Hindlimb muscle (tissue), 1 donor: ENCODE measurements around the gene MS4A6A. TPM values are rescaled to one million over a fixed set of nuclear protein-coding genes. Genes with fewer than 3 reads are reported as not detected.
"Not testable (repeated sequence)": the region's sequence is repeated elsewhere in the genome, so short reads cannot be mapped to it uniquely, and the experiment has no call there.

Source experiments
- DNase-seq: peaks from one replicate; pipeline ENCODE4 v3.0.0-alpha.2; 2013
- polyA plus RNA-seq: library from polyadenylated mRNA; unstranded; fragments of 120-200 nt; gene quantifications from one replicate; pipeline ENCODE4 v1.2.1, GENCODE V29; 2013; ENCODE audit not compliant: insufficient read length

Gene MS4A6A
- polyA plus RNA-seq, 1 donor, result 31.4 TPM

DNA sequence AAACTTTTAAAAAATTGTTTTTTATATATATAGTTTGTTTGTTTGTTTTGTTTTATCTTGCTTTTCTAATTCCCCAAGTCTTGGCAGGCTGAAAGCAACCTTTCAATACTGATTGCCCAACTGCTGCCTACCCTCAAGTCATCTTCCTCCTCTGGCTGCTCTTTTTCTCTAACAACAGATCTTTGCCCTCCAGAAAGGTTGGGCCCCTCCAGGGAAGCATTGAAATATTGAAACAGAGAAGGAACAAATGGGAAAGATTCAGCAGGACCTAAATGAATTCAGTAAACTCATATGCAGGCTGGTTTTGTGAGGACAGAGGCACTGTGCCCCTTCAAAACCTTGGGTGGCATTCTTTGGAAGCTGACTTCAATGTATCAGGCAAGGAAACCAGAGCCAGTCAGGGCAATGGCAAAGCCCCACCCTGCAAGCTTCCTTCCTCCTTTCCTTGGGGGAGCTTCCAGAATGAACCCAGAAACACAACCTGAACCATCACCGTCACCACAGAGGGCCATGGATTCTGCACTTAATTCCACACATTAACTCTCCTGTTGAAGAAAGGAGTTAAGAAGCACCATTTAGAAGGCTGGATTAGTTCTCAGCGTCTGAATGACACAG is 815 bp upstream of the MS4A6A start:
- DNase-seq, result no peak

DNA sequence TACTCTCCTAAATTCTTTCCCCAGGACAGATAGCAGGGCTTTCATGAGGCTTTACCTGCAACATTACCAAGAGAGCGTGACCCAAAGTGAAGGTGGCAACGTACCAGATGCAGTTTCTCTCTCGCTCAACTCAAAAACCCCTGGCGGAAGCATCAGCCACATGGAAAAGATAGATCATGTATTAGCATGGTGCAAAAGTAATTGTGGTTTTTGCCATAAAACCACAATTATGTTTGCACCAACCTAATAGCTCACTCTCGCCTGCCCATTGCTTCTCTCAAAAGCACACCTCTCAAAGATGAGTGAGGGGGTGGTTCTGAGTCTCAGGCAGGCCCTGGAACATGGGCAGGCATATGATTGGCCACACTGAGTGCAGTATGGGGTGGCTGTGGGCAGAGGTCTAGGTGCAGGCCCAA is 7.0 kb downstream of the MS4A6A start:
- no peak for DNase-seq

DNA sequence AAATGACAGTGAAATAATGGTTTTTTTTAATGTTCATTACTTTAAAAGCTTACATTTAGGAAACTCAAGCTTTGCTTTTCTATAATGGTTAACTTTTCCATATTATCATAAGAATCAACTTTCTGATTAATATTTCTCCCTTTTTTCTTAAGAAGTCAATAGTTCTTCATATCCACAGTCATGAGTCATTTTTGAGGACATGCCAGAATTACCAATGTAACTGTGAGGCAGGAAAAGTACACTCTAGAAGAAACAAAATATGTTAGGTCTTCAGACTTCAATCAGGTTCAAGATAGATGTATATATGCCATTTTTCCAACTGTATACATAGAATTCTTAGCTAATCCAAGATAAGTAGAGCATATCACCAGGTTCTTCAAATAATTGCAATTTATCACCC is 10.9 kb downstream of the MS4A6A start:
- no peak for DNase-seq

DNA sequence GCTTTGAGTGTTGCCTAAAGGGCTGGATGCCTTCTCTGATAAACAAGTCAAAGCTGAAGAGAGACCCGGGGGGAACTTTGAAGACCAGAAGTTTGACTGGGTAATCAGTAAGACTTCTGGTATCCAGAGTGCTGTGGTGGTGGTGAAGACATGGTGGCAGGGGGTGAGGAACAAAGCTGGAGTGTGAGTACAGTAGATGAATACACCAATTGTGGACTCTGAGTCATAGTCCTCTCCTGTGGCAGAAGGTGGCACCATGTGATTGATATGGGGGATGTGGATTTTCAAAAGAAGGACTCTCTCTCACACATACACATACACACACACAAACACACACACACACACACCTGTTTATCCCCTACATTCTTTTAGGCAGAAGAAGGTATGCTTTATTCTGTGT is 12.3 kb downstream of the MS4A6A start:
- DNase-seq, result no peak

DNA sequence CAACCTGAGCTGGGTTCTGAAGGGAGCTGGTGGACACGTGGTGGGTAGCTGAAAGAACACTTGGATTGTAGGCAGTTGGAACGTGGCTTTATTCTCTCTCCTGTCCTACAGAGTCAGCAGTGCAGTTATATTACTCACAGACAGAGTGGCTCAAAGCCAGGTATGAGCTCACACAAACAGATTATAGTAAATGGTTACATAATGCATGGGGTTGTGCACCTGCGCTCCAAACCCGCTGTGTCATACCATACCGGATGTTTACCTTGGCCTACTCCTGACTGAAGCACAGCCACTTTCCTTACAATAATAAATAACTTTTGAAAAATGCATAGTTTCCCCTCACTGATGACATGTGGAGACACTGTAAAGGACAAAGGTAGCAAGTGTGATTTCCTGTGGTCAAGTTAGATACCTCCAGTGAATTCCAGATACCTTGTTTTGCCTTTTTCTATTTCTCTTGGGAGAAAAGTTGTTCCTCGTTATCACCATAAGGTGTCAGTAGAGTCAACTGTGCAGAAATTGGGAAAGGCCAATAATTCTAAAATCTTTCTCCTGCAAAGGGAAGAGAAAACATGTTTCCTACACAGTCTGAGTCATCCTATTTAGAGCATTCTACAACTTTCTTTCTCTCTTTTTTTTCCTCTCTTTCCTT is 13.5 kb downstream of the MS4A6A start:
- no peak for DNase-seq

DNA sequence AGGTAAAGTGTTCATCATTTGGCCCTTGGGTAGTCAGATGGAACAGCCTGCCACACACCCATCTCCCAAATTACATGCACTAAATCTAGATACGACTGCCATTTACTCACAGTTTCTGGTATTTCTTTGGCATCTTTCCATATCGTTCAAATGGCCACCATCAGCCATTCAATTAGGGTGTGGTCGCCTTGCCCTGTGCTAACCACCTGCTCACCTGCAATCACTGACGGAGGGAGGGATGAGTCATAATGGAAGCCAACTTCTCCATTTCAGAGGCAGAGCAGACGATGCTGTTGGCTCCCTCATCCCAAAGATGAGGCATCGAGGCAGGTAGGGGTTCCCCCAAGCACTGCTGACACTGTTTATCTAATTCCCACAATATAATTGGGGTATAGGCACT is 14.6 kb downstream of the MS4A6A start:
- DNase-seq, result no peak

DNA sequence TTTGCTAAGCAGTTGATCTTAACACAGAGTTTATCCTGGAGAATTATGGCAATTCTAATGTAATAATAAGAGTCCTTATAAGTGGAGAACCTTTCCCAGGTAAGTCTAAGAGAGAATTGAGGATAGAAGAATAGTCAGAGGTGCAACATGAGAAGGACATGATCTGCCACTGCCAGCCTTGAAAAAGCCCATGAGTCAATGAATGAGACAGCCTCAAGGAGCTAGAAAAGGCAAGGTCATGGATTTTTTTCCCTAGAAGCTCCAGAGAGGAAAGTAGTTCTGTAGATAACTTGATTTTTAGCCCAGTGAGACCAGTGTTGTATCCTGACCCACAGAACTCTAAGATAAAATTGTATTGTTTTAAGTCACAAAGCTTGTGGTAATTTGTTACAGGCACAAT is 16.9 kb downstream of the MS4A6A start:
- DNase-seq, result no peak

DNA sequence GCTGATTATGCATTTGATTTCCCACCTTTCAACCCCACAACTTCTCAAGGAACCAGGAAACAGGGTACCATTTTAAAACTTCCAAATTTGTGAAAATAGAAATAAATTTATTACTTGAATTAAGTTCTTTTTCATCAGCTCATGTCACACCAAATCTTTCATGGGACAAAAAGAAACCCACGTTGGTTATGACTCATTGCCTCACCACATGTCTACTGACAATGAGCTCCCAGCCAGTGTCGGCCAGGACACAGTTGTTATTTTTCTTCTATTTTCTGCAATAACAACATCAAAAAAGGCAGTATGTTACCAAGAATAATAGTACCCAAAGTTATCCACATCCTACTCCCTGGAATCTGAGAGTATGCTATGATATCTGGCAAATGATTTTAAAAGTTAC is 17.3 kb downstream of the MS4A6A start:
- DNase-seq, result no peak

DNA sequence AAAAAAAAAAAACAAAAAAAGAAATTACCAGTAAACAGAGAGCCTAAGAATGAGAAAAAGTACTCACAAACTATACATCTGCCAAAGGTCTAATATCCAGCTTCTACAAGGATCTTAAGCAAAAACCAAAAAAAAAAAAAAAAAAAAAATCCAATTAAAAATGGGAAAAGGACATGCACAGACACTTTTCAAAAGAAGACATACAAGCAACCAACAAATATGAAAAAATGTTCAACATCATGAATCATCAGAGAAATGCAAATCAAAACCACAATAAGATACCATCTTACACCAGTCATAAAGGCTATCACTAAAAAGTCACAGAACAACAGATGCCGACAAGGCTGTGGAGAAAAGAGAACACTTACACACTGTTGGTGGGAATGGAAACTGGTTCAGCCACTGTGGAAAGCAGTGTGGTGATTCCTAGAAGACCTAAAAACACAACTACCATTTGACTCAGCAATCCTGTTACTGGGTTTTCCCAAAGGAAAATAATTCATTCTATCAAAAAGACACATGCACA is 18.3 kb downstream of the MS4A6A start:
- no peak for DNase-seq

DNA sequence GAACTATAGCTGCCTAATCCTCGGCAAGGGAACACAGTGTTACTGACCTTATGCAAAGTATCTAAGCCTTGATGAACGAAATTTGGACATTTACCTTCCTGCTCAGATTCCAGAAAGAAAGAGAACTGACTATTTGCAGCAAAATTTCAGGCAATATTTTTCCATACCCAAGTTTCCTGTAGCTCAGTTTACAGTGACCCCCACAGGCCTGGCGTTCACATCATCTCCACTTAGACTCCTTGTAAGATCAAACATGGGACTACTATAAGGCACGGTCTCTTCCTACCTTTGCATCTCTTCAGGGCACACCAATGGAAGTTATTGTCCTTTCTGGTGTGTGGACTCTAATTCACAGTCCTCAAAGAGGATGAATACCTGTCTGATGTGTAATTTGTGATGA is 21.1 kb downstream of the MS4A6A start:
- DNase-seq, result no peak

DNA sequence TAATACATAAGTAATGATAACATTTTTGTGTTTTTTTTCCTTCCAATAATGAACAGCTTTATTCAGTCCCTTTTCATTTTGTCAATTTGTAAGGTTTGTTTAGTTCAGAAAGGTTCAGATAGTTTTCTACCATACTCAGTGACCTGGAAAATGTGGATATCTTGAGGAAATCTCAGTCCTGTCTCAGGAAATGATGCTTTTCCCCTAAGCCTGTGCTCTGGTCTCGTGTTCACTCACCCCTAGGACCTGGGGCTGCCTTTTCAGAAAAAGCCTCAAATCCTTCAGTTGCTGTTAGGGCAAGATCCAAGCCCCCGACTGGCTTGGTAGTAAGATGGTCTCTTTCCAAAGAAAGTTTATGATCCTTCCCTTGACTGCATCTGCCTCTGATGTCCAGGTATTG is 21.8 kb downstream of the MS4A6A start:
- DNase-seq, result no peak

DNA sequence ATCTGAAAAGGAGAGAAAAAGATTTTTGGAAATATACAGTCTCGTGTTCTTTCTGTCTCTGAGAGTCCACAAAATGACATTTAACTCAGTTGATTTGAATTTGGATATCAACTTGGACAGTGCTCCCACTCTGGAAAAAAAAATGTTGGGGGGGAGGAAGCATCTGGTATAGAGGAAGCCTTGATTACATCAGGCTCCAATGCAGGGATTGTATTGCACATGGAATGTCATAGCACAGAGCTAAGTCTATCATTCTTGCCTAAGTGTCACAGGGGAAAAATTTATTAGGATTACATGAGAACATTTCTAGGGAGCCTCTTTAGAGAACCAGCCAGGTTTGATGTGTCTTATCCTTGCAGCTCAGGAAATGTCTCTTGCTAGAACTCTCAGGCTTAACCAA is 23.0 kb downstream of the MS4A6A start:
- DNase-seq, result no peak

DNA sequence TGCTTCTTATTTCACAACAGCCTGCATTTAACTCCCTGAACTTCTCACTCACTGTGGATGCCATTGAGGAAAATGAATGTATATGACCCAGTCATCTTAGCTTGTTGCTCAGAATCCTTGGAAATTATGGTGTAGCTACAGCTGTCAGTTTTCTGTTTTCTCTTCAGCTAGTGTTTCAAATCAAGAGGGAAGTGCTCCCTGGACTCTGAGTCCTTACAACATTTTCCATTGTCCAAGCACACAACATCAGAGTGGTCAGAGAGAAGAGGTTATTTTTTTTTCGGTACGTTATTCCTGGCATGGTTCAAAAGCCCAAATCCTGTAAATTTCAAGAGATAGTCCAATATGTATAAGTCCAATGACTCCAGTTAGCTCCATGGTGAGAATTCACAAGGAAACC is 23.6 kb downstream of the MS4A6A start:
- no peak for DNase-seq

DNA sequence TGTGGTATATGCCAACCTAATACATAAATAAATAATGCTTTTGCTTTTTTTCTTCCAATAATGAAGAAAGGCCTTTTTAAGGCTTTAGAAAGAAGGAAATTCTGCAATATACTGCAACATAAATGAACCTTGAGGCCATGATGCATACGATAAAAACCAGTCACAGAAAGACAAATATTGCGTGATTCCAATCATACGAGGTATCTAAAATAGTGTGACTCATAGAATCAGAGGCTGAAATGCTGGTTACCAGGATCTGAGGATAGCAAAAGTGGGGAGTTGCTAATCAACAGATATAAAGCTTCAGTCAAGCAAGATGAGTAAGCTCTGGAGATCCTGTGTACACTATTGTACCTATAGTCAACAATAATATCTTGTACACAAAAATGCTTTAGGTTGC is 24.2 kb downstream of the MS4A6A start:
- no peak for DNase-seq

DNA sequence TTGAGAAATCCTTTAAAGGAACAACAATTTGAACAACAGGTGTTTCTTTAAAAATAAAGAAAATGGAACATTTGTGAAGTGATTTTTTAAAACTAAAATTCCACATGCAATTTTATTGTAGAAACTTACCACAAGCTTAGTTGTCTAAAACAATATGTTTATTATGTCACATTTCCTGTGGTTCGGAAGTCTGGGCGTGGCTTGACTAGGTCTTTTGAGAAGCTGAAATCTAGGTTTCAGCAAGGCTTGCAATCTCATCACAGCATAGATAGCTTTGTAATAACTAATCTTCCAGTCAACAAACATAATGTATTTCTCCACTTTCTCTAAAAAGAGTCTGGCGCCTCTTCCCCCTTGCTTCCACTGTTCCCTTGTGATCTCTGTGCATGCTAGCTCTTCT is 27.0 kb downstream of the MS4A6A start:
- no peak for DNase-seq

DNA sequence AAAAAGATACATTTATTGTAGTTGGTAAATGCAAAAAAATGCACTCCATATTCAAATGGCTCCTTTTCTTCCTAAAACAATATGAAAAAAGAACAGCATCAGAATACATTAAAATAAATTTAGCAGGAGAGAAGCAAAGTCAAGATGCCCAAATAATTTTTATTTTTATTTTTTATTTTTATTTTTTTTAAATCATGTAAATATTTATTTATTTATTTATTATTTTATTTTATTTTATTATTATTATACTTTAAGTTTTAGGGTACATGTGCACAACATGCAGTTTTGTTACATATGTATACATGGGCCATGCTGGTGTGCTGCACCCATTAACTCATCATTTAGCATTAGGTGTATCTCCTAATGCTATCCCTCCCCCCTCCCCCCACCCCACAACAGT is 30.2 kb downstream of the MS4A6A start:
- not testable (repeated sequence) for DNase-seq

DNA sequence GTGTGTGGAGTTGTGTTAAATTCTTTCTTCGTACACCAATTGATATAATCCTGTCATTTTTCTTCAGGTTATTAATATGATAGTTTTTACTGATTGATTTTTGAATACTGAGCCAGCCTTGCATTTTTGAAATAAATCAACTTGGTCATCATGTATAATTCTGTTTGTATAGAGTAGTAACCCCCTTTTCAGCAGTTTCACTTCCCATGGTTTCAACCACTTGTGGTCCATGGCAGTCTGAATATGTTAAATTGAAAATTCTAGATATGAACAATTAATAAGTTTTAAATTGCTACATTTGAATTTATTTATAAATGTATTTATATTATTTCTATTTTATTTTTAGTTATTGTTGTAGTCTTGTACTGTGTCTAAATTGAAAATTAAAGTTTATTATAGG is 32.6 kb downstream of the MS4A6A start:
- no peak for DNase-seq

DNA sequence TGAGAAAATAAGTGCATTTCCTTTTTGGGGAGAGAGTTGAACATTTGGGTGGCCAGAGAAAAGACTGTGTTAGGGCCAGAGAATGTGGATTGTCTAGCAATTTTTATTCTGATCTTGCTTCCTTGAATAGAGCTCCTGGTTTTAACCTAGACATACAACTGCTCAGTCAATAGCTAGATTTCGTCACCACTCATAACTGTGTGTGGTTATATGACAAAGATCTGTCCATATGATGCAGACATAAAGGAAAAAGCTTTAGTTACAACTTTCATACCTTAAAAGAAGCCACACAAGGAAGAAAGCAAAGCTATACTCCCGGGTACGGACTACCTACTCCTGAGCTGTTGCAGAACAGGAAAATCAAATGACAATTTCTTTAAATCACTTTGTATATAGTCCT is 37.2 kb downstream of the MS4A6A start:
- no peak for DNase-seq

DNA sequence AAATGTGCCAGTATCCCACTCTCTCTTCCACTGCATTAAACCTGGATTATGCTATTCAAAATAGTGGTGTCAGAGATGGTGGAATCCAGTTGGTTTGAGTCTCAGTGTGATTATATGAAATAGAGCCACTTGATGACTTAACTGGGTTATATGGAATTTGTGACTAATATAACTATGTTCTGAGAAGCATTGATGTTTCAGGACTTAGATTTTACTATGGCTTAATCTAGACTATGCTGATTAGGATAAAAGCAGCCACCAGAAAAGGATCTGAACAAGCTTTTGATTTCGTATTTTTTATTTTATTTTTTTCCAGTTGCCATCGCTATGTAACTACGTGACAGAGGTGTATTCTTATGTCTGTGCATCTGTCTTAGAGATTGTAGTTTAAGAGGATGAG is 39.1 kb downstream of the MS4A6A start:
- no peak for DNase-seq

DNA sequence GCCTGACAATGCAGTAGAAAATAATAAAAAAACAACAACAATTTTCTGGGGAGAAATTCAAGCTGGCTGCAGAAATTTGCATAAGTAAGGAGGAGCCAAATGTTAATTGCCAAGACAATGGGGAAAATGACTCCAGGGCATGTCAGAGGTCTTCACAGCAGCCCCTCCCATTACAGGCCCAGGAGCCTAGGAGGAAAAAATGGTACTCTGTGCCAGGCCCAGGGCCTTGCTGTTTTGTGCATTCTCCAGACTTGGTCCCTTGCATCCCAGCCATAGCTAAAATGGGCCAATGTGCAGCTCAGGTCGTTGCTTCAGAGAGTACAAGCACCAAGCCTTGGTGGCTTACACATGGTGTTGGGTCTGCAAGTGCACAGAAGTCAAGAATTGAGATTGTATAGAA is 49.0 kb downstream of the MS4A6A start:
- DNase-seq, result no peak

DNA sequence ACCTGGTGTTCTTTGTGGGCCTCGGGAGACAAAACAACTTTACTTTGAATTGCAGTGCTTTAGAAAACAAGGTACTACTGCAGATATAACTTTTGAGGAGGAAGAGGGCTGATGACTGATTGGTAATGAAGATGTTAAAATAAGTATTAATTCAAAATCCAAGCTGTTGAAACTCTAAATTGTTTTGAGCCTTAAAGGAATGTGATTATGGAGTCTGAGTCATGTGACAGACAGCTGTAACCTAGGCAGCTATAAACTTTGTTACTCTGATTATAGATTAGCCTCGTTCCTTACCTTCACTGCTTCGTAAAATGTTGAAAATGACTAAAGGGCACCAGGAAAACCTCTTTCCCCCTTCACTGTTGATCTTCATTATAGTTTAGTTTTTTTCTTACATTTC is 51.0 kb downstream of the MS4A6A start:
- no peak for DNase-seq

DNA sequence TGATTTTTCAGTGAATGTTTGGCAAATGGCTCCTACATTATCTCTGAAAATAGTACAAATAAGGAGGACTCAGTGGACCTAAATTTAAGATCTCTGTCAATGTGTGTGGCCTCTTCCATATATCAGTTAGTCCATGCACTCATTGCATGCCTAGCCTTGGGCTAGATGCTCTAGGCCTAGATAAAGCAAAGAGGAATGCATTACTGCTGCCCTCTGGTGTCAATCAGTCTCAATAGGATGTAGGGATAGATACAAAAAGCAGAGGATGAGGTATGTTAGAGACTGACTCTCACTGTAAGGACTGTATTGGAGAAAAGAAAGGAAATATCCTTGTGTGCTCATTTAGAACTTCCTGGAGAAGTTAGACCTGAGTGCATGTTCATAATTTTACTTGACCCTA is 52.4 kb downstream of the MS4A6A start:
- peak; percentile 1 for DNase-seq

DNA sequence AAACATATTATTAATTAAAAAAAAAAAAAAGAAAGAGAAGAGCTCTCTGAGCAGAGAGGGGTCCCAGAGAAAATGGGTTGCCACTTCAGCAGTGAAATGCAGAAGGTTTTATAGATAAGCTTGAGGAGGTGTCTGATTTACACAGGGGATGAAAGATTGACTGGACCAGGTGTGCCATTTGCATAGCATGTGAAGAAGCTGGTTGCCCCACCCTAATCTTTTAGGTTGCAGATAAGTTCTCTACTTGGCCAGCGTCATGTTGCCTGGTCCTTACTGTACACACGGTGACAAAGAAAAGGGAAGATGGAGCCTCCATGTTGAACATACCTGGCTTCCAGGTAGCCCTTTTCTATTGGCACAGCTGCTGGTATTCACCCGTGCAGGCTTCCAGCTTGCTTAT is 53.0 kb downstream of the MS4A6A start:
- DNase-seq, result no peak

DNA sequence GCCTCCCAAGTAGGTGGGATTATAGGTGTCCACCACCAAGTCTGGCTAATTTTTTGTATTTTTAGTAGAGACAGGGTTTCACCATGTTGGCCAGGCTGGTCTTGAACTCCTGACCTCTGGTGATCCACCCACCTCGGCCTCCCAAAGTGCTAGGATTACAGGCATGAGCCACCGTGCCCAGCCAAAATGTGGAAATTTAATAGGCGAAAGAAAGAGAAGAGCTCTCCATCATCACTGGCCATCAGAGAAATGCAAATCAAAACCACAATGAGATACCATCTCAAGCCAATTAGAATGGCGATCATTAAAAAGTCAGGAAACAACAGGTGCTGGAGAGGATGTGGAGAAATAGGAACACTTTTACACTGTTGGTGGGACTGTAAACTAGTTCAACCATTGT is 54.0 kb downstream of the MS4A6A start:
- DNase-seq, result not testable (repeated sequence)

DNA sequence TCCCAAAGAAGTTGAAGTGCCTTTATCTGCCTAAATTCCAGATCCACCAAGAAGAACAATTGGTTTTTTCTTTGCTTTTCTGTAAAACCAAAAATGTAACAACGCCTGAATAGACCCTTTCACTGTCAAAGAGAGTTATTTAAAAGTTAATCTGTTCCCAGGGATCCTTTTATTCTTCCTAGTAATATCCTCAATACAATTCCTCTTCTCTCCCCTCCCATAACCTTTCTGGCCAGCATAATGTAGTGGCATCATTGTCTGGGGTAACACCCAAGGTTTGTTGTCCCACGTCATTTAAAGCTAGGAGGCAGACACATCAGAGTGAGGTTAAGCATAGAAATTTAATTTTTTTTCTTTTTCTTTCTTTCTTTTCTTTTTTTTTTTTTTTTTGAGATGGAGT is 54.5 kb downstream of the MS4A6A start:
- no peak for DNase-seq
